HepG2 (cell line): Measurements from ENCODE around the gene KDM3B. TPM values are rescaled to one million over a fixed set of nuclear protein-coding genes. Genes with fewer than 3 reads are reported as not detected.
A peak's percentile ranks its signal among the peaks of the same experiment; 100 is the strongest.

ENCODE experiments used
- AGO2 ChIP-seq: fragments of 200-400 bp; formaldehyde crosslinking; optimal IDR thresholded peaks from 2 replicates; pipeline ENCODE3; 2017; ENCODE audit warnings: mild to moderate bottlenecking, low read depth, low read length, moderate library complexity
- GTF2F1 ChIP-seq: fragments of 150-350 bp; IDR thresholded peaks from 2 replicates; pipeline ENCODE4 v1.6.1; 2014; ENCODE audit warnings: low read length
- LCORL ChIP-seq, 2 experiments: fragments of 450-650 bp in 1 of 2; sonication (generic) in 1 of 2; formaldehyde crosslinking in 1 of 2; IDR thresholded peaks; 2 replicates each; pipeline versions ENCODE4 v1.5.0 to v1.6.1; 2017 to 2020; ENCODE audit warnings: antibody characterized with exemption in 1 of 2, missing genetic modification reagents in 1 of 2
- MTF2 ChIP-seq: sonication (generic); formaldehyde crosslinking; IDR thresholded peaks from 2 replicates; pipeline ENCODE4 v1.5.0; 2020; ENCODE audit warnings: missing genetic modification reagents, borderline replicate concordance
- MYC ChIP-seq: sonication (generic); formaldehyde crosslinking; IDR thresholded peaks from 2 replicates; pipeline ENCODE4 v1.9.0; 2021; ENCODE audit warnings: missing genetic modification reagents, borderline replicate concordance
- NCOA1 ChIP-seq: sonication (generic); formaldehyde crosslinking; IDR thresholded peaks from 2 replicates; pipeline ENCODE4 v1.9.0; 2021; ENCODE audit warnings: missing genetic modification reagents
- NFIB ChIP-seq: sonication (generic); formaldehyde crosslinking; IDR thresholded peaks from 2 replicates; pipeline ENCODE4 v1.9.0; 2021; ENCODE audit warnings: missing genetic modification reagents, mild to moderate bottlenecking, borderline replicate concordance
- NR2F1 ChIP-seq, 2 experiments: fragments of 450-650 bp in 1 of 2; formaldehyde crosslinking in 1 of 2; IDR thresholded peaks; 2 replicates each; pipeline versions ENCODE4 v1.5.0 to v1.6.1; 2016 to 2020; ENCODE audit warnings: mild to moderate bottlenecking in 1 of 2, missing compliant biosample characterization in 1 of 2, missing genetic modification reagents in 1 of 2, moderate library complexity in 1 of 2
- POLR2A ChIP-seq, 2 experiments: IDR thresholded peaks; 2 replicates each; pipeline ENCODE4 v1.6.1; 2011; ENCODE audit warnings: low read depth in 2 of 2, low read length in 2 of 2, mild to moderate bottlenecking in 1 of 2, moderate library complexity in 1 of 2; ENCODE audit not compliant: insufficient read depth in 1 of 2
- POLR2G ChIP-seq: fragments of 200-400 bp; formaldehyde crosslinking; IDR thresholded peaks from 2 replicates; pipeline ENCODE4 v1.6.1; 2018; ENCODE audit warnings: mild to moderate bottlenecking, low read depth, low read length, moderate library complexity
- ZBTB3 ChIP-seq: sonication (generic); formaldehyde crosslinking; IDR thresholded peaks from 2 replicates; pipeline ENCODE4 v1.4.0; 2020; ENCODE audit warnings: low read depth, mild to moderate bottlenecking, moderate library complexity, missing genetic modification reagents, borderline replicate concordance
- ZNF598 ChIP-seq: sonication (generic); formaldehyde crosslinking; IDR thresholded peaks from 2 replicates; pipeline ENCODE4 v1.5.1; 2020; ENCODE audit warnings: mild to moderate bottlenecking, missing genetic modification reagents, borderline replicate concordance
- ZNF850 ChIP-seq: sonication (generic); formaldehyde crosslinking; conservative IDR thresholded peaks from 2 replicates; pipeline ENCODE4 v1.9.0; 2021; ENCODE audit warnings: mild to moderate bottlenecking, missing genetic modification reagents
- polyA plus RNA-seq, 8 experiments: library from polyadenylated mRNA; depleted of rRNA in 3 of 8; stranded (reverse) in 7 of 8; unstranded in 1 of 8; fragments of >200 nt; fragmentation: Illumina TruSeq in 4 of 8; extraction: Trizol in 4 of 8; gene quantifications; 2 replicates each; pipeline versions ENCODE4 v1.2.1 to v1.2.3, GENCODE V29; 2011 to 2016; ENCODE audit warnings: low read depth in 4 of 8, missing spikeins in 1 of 8, mixed read lengths in 1 of 8; ENCODE audit not compliant: insufficient read depth in 1 of 8
- total RNA-seq, 5 experiments: library from RNA; depleted of rRNA; stranded (reverse); fragments of >200 nt; fragmentation: Illumina TruSeq; extraction: Trizol; gene quantifications; 2 replicates each; pipeline ENCODE4 v1.2.3, GENCODE V29; 2016; ENCODE audit warnings: low read depth in 1 of 5
- TF ChIP-seq, protein P1 (sequence below): sonication (generic); IDR thresholded peaks from 2 replicates; pipeline ENCODE4 v1.6.1; 2016; ENCODE audit warnings: low read depth, borderline replicate concordance
- TF ChIP-seq, protein P2 (sequence below): sonication (generic); formaldehyde crosslinking; IDR thresholded peaks from 2 replicates; pipeline ENCODE4 v1.4.0; 2020; ENCODE audit warnings: missing genetic modification reagents, borderline replicate concordance
- TF ChIP-seq, protein P3 (sequence below): sonication (generic); formaldehyde crosslinking; IDR thresholded peaks from 2 replicates; pipeline ENCODE4 v1.8.0; 2022; ENCODE audit warnings: missing genetic modification reagents, mild to moderate bottlenecking, moderate library complexity, borderline replicate concordance
- TF ChIP-seq, protein P4 (sequence below): sonication (generic); formaldehyde crosslinking; IDR thresholded peaks from 2 replicates; pipeline ENCODE4 v1.4.0; 2020; ENCODE audit warnings: missing genetic modification reagents
- TF ChIP-seq, protein P5 (sequence below): sonication (generic); formaldehyde crosslinking; IDR thresholded peaks from 2 replicates; pipeline ENCODE4 v1.5.1; 2020; ENCODE audit warnings: mild to moderate bottlenecking, missing genetic modification reagents

Gene KDM3B
- total and polyA plus RNA-seq, 2 of the 13 experiments (the other 11 are each of a cell fraction or from before 2014, with no cell fraction given), result 19.7 to 34.3 TPM

DNA sequence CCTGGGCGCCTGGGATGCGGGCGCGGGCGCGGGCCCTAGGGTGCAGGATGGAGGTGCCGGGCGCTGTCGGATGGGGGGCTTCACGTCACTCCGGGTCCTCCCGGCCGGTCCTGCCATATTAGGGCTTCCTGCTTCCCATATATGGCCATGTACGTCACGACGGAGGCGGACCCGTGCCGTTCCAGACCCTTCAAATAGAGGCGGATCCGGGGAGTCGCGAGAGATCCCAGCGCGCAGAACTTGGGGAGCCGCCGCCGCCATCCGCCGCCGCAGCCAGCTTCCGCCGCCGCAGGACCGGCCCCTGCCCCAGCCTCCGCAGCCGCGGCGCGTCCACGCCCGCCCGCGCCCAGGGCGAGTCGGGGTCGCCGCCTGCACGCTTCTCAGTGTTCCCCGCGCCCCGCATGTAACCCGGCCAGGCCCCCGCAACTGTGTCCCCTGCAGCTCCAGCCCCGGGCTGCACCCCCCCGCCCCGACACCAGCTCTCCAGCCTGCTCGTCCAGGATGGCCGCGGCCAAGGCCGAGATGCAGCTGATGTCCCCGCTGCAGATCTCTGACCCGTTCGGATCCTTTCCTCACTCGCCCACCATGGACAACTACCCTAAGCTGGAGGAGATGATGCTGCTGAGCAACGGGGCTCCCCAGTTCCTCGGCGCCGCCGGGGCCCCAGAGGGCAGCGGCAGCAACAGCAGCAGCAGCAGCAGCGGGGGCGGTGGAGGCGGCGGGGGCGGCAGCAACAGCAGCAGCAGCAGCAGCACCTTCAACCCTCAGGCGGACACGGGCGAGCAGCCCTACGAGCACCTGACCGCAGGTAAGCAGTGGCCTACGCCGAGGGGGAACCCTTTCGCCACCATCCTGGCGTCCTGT is 113.0 kb downstream of the KDM3B start, which contains the start of gene EGR1 (continued):
- TF ChIP-seq, protein P1, sequence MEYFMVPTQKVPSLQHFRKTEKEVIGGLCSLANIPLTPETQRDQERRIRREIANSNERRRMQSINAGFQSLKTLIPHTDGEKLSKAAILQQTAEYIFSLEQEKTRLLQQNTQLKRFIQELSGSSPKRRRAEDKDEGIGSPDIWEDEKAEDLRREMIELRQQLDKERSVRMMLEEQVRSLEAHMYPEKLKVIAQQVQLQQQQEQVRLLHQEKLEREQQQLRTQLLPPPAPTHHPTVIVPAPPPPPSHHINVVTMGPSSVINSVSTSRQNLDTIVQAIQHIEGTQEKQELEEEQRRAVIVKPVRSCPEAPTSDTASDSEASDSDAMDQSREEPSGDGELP, result no peak
- peak; percentile 94 for TF ChIP-seq GTF2F1
- no peak for TF ChIP-seq NR2F1 (CRISPR knock-in tag; IDR thresholded peaks at IDR 0.05)
- TF ChIP-seq LCORL (IDR thresholded peaks at IDR 0.05), result no peak
- TF ChIP-seq LCORL (CRISPR knock-in tag; IDR thresholded peaks at IDR 0.05), result peak; percentile 10; the same call in 1 of the 2 replicates
- TF ChIP-seq POLR2A (IDR thresholded peaks at IDR 0.05; ENCODE audit: insufficient read depth in 1 of 2, low read depth in 2 of 2, low read length in 2 of 2), result peak in 1 of 2 experiments; percentile 83; a peak in 2 of 4 replicates
- TF ChIP-seq, protein P2, sequence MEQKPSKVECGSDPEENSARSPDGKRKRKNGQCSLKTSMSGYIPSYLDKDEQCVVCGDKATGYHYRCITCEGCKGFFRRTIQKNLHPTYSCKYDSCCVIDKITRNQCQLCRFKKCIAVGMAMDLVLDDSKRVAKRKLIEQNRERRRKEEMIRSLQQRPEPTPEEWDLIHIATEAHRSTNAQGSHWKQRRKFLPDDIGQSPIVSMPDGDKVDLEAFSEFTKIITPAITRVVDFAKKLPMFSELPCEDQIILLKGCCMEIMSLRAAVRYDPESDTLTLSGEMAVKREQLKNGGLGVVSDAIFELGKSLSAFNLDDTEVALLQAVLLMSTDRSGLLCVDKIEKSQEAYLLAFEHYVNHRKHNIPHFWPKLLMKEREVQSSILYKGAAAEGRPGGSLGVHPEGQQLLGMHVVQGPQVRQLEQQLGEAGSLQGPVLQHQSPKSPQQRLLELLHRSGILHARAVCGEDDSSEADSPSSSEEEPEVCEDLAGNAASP, result 0 out of 2 replicates have a peak, but pooled peaks have one; percentile 18
- TF ChIP-seq AGO2, result peak; percentile 75
- TF ChIP-seq, protein P3, sequence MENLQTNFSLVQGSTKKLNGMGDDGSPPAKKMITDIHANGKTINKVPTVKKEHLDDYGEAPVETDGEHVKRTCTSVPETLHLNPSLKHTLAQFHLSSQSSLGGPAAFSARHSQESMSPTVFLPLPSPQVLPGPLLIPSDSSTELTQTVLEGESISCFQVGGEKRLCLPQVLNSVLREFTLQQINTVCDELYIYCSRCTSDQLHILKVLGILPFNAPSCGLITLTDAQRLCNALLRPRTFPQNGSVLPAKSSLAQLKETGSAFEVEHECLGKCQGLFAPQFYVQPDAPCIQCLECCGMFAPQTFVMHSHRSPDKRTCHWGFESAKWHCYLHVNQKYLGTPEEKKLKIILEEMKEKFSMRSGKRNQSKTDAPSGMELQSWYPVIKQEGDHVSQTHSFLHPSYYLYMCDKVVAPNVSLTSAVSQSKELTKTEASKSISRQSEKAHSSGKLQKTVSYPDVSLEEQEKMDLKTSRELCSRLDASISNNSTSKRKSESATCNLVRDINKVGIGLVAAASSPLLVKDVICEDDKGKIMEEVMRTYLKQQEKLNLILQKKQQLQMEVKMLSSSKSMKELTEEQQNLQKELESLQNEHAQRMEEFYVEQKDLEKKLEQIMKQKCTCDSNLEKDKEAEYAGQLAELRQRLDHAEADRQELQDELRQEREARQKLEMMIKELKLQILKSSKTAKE (CRISPR knock-in tag), result no peak
- no peak for TF ChIP-seq MYC
- TF ChIP-seq POLR2G, result peak; percentile 92
- 0 out of 2 replicates have a peak, but pooled peaks have one; percentile 23 for TF ChIP-seq ZNF850 (CRISPR knock-in tag)
- TF ChIP-seq MTF2 (CRISPR knock-in tag), result 0 out of 2 replicates have a peak, but pooled peaks have one; percentile 18
- TF ChIP-seq, protein P4, sequence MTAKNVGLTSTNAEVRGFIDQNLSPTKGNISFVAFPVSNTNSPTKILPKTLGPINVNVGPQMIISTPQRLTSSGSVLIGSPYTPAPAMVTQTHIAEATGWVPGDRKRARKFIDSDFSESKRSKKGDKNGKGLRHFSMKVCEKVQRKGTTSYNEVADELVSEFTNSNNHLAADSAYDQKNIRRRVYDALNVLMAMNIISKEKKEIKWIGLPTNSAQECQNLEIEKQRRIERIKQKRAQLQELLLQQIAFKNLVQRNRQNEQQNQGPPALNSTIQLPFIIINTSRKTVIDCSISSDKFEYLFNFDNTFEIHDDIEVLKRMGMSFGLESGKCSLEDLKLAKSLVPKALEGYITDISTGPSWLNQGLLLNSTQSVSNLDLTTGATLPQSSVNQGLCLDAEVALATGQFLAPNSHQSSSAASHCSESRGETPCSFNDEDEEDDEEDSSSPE (CRISPR knock-in tag), result no peak
- no peak for TF ChIP-seq NFIB (CRISPR knock-in tag)
- TF ChIP-seq ZBTB3, result 0 out of 2 replicates have a peak, but pooled peaks have one; percentile 55
- 0 out of 2 replicates have a peak, but pooled peaks have one; percentile 7 for TF ChIP-seq NCOA1
- no peak for TF ChIP-seq ZNF598 (CRISPR knock-in tag)
- TF ChIP-seq, protein P5, sequence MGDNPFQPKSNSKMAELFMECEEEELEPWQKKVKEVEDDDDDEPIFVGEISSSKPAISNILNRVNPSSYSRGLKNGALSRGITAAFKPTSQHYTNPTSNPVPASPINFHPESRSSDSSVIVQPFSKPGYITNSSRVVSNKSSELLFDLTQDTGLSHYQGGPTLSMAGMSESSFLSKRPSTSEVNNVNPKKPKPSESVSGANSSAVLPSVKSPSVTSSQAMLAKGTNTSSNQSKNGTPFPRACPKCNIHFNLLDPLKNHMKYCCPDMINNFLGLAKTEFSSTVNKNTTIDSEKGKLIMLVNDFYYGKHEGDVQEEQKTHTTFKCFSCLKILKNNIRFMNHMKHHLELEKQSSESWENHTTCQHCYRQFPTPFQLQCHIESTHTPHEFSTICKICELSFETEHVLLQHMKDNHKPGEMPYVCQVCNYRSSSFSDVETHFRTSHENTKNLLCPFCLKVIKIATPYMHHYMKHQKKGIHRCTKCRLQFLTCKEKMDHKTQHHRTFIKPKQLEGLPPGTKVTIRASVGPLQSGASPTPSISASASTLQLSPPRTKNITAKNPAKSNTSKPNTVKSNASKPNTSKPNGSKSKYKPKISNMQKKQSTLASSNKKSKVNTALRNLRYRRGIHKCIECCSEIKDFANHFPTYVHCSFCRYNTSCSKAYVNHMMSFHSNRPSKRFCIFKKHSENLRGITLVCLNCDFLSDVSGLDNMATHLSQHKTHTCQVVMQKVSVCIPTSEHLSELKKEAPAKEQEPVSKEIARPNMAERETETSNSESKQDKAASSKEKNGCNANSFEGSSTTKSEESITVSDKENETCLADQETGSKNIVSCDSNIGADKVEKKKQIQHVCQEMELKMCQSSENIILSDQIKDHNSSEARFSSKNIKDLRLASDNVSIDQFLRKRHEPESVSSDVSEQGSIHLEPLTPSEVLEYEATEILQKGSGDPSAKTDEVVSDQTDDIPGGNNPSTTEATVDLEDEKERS (CRISPR knock-in tag), result 0 out of 2 replicates have a peak, but pooled peaks have one; percentile 14
